Spleen (tissue), 11 donors: Measurements from ENCODE around the gene PCSK6. TPM values are rescaled to one million over a fixed set of nuclear protein-coding genes. Genes with fewer than 3 reads are reported as not detected.
A peak's percentile ranks its signal among the peaks of the same experiment; 100 is the strongest.

Experiments
- DNase-seq: peaks from one replicate; pipeline ENCODE4 v3.0.0-alpha.2; 2020
- H3K27ac ChIP-seq, 8 donors: fragments of 200-600 bp; sonication (generic) in 7 of 8; 1 replicate in 4 of 8; 2 replicates in 4 of 8; pipeline versions ENCODE4 v1.5.0 to v1.8.0; 2016 to 2021; ENCODE audit warnings: inconsistent platforms in 4 of 8, mild to moderate bottlenecking in 4 of 8, moderate library complexity in 1 of 8
- H3K27me3 ChIP-seq, 7 donors: fragments of 200-600 bp; sonication (generic) in 6 of 7; replicated peaks in 1 of 7; 1 replicate in 4 of 7; 2 replicates in 3 of 7; pipeline versions ENCODE4 v1.5.0 to v1.8.0; 2016 to 2021; ENCODE audit warnings: inconsistent platforms in 3 of 7, mild to moderate bottlenecking in 1 of 7
- H3K36me3 ChIP-seq, 6 donors: fragments of 200-600 bp; sonication (generic) in 5 of 6; 1 replicate in 4 of 6; 2 replicates in 2 of 6; pipeline versions ENCODE4 v1.5.0 to v1.8.0; 2016 to 2021; ENCODE audit warnings: inconsistent platforms in 2 of 6
- H3K4me1 ChIP-seq, 6 donors: fragments of 200-600 bp; sonication (generic) in 5 of 6; 1 replicate in 3 of 6; 2 replicates in 3 of 6; pipeline versions ENCODE4 v1.5.0 to v1.8.0; 2016 to 2021; ENCODE audit warnings: inconsistent platforms in 3 of 6
- H3K4me3 ChIP-seq, 8 donors: fragments of 200-600 bp; sonication (generic) in 7 of 8; 1 replicate in 4 of 8; 2 replicates in 4 of 8; pipeline versions ENCODE4 v1.5.0 to v1.8.0; 2016 to 2021; ENCODE audit warnings: inconsistent platforms in 4 of 8, mild to moderate bottlenecking in 4 of 8, moderate library complexity in 2 of 8
- H3K9me3 ChIP-seq, 8 donors: fragments of 200-600 bp; sonication (generic) in 7 of 8; 1 replicate in 4 of 8; 2 replicates in 4 of 8; pipeline versions ENCODE4 v1.5.0 to v1.8.0; 2016 to 2021; ENCODE audit warnings: inconsistent platforms in 4 of 8
- CTCF ChIP-seq, 11 experiments: fragments of 200-600 bp in 7 of 11; fragments of 450-650 bp in 4 of 11; sonication (generic) in 4 of 11; IDR thresholded peaks in 8 of 11; conservative IDR thresholded peaks in 3 of 11; 1 replicate in 7 of 11; 2 replicates in 4 of 11; pipeline versions ENCODE4 v1.4.0 to v1.8.0; 2016 to 2021; ENCODE audit warnings: antibody characterized with exemption in 11 of 11, inconsistent platforms in 4 of 11, mild to moderate bottlenecking in 1 of 11
- POLR2A ChIP-seq, 3 donors: fragments of 450-650 bp; IDR thresholded peaks; one replicate each; pipeline ENCODE4 v1.5.1; 2017; ENCODE audit warnings: antibody characterized with exemption in 3 of 3, mild to moderate bottlenecking in 1 of 3
- POLR2AphosphoS5 ChIP-seq, 3 donors: sonication (generic); formaldehyde crosslinking; IDR thresholded peaks; one replicate each; pipeline ENCODE4 v1.5.1; 2017; ENCODE audit warnings: antibody characterized with exemption in 3 of 3
- WGBS, 5 donors: extraction: QIAGEN DNeasy Blood & Tissue Kit in 3 of 5; methylation state at CpG; one replicate each; pipeline versions ENCODE4 v1.1.5 to v1.1.7; 2013 to 2018; 5-methylcytosine and 5-hydroxymethylcytosine counted together
- intact Hi-C: fragments of 100-400 bp; cut with DNase I; formaldehyde crosslinking; loops from one replicate; pipeline ENCODE4 v1.15.0; 2023; ENCODE audit warnings: low total_unique reads
- polyA plus RNA-seq, 3 donors: library from polyadenylated mRNA; stranded (reverse); fragments of 200-250 nt; gene quantifications; one replicate each; pipeline ENCODE4 v1.2.1, GENCODE V29; 2013
- total RNA-seq, 7 donors: library from RNA; depleted of rRNA in 3 of 7; stranded (reverse); fragments of >200 nt in 3 of 7; fragmentation: NEBNext Ultra II Directional in 4 of 7; extraction: Animal tissue kit (Norgen Biotek cat#: 25700) in 4 of 7; gene quantifications; one replicate each; pipeline versions ENCODE4 v1.1.0 to v1.2.1, GENCODE V29; 2016 to 2021
- donor health status: healthy with polysubstance abuse.
- donor health status: DM: no; HTN: no; CAD: no; lungs with moderate emphysema.
- donor health status: DM: no; HTN: no; CAD: no.
- donor health status: Bipolar disorder and iron deficiency.
- donor health status: healthy.
- donor health status: DM: no; HTN: no; CAD: no.
- donor health status: DM: yes; HTN: yes; CAD: no.

The PCSK6 gene
- total and polyA plus RNA-seq, 10 donors = 10.0 to 403 (median 252) TPM

GRCh38 chr15:101413239-101413638, 76.3 kb downstream of the PCSK6 start:
- H3K4me3 ChIP-seq = no peak overlapping the region
- peaks cover 0 to 15% (median under 1%) of the 10 kb centered on the region in 6 donors for H3K4me1 ChIP-seq
- intact Hi-C loops = no loop called here
- no peak for DNase-seq
- H3K27me3 ChIP-seq = no peaks in the 10 kb centered on the region
- TF ChIP-seq POLR2A (IDR thresholded peaks at IDR 0.05) (no peak), POLR2AphosphoS5 (IDR thresholded peaks at IDR 0.05) (no peak), CTCF (IDR thresholded peaks at IDR 0.05 in 8 of 11, conservative IDR thresholded peaks at IDR 0.05 in 3 of 11) (no peak)
- WGBS, 5 donors = 80 to 89% (median 86%) methylated on average over 3 of the region's 3 CpGs
- peaks cover 0 to 9% (median 0%) of the 10 kb centered on the region in 8 donors for H3K9me3 ChIP-seq
- H3K27ac ChIP-seq = no peak overlapping the region
- peaks cover 0 to 48% (median 3%) of the 10 kb centered on the region in 6 donors for H3K36me3 ChIP-seq

- Histone ChIP-seq H3K27me3 (no peaks in the 10 kb centered on the region), H3K27ac (no peak overlapping the region), H3K4me1 (peaks cover 0 to 32% (median 9%) of the 10 kb centered on the region in 6 donors), H3K4me3 (no peak overlapping the region), H3K9me3 (peaks cover 0 to 5% (median 0%) of the 10 kb centered on the region in 8 donors), H3K36me3 (peaks cover 0 to 58% (median 3%) of the 10 kb centered on the region in 6 donors)
- no peak for TF ChIP-seq POLR2A (IDR thresholded peaks at IDR 0.05)
- no peak for TF ChIP-seq CTCF (IDR thresholded peaks at IDR 0.05 in 8 of 11, conservative IDR thresholded peaks at IDR 0.05 in 3 of 11)
- TF ChIP-seq POLR2AphosphoS5 (IDR thresholded peaks at IDR 0.05) = peak in 1 of 3 donors; percentile 14
- no peak for DNase-seq
- WGBS, 5 donors = 77 to 89% (median 87%) methylated on average over 10 of the region's 10 CpGs
- intact Hi-C loops = no loop called here
Observed at GRCh38 chr15:101411581-101411980, 77.9 kb downstream of the PCSK6 start.

- H3K27ac ChIP-seq = no peak overlapping the region
- intact Hi-C loops = no loop called here
- H3K9me3 ChIP-seq = peaks cover 0 to under 1% (median 0%) of the 10 kb centered on the region in 8 donors
- H3K4me1 ChIP-seq = peaks cover 0 to 36% (median 9%) of the 10 kb centered on the region in 6 donors
- WGBS, 5 donors = 86 to 92% (median 89%) methylated on average over 12 of the region's 12 CpGs
- no peak for TF ChIP-seq POLR2AphosphoS5 (IDR thresholded peaks at IDR 0.05)
- TF ChIP-seq CTCF (IDR thresholded peaks at IDR 0.05 in 8 of 11, conservative IDR thresholded peaks at IDR 0.05 in 3 of 11) = no peak
- no peak for TF ChIP-seq POLR2A (IDR thresholded peaks at IDR 0.05)
- H3K36me3 ChIP-seq = peaks cover 0 to 55% (median 3%) of the 10 kb centered on the region in 6 donors
- no peak overlapping the region for H3K4me3 ChIP-seq
- DNase-seq = no peak
- no peaks in the 10 kb centered on the region for H3K27me3 ChIP-seq
Observed at GRCh38 chr15:101411085-101411484, 78.4 kb downstream of the PCSK6 start.

GRCh38 chr15:101410612-101411011, 78.9 kb downstream of the PCSK6 start:
- 85 to 94% (median 89%) methylated on average over 7 of the region's 7 CpGs for WGBS, 5 donors
- H3K9me3 ChIP-seq = no peaks in the 10 kb centered on the region
- H3K4me3 ChIP-seq = no peak overlapping the region
- intact Hi-C loops = no loop called here
- peaks cover 0 to 38% (median 9%) of the 10 kb centered on the region in 6 donors for H3K4me1 ChIP-seq
- TF ChIP-seq POLR2A (IDR thresholded peaks at IDR 0.05) = no peak
- no peak for TF ChIP-seq CTCF (IDR thresholded peaks at IDR 0.05 in 8 of 11, conservative IDR thresholded peaks at IDR 0.05 in 3 of 11)
- TF ChIP-seq POLR2AphosphoS5 (IDR thresholded peaks at IDR 0.05) = no peak
- no peak overlapping the region for H3K27ac ChIP-seq
- no peak for DNase-seq
- no peaks in the 10 kb centered on the region for H3K27me3 ChIP-seq
- H3K36me3 ChIP-seq = peaks cover 0 to 55% (median 3%) of the 10 kb centered on the region in 6 donors
